PC-3 (cell line): Measurements from ENCODE around the gene DGKI.

Experiments
- EZH2 ChIP-seq: fragments of 300-600 bp; sonication (generic); IDR thresholded peaks from one replicate; pipeline ENCODE4 v1.6.1; 2017; ENCODE audit warnings: antibody characterized with exemption, mild to moderate bottlenecking, low read length; ENCODE audit not compliant: unreplicated experiment
- EZH2phosphoT487 ChIP-seq: fragments of 300-600 bp; sonication (generic); IDR thresholded peaks from 2 replicates; pipeline ENCODE4 v1.6.1; 2018; ENCODE audit warnings: mild to moderate bottlenecking, antibody characterized with exemption, low read length, borderline replicate concordance
- TF ChIP-seq, protein P1 (sequence below): fragments of 300-600 bp; sonication (generic); conservative IDR thresholded peaks from 2 replicates; pipeline ENCODE4 v1.5.1; 2017; ENCODE audit warnings: antibody characterized with exemption, low read depth, mild to moderate bottlenecking, low read length

DNA sequence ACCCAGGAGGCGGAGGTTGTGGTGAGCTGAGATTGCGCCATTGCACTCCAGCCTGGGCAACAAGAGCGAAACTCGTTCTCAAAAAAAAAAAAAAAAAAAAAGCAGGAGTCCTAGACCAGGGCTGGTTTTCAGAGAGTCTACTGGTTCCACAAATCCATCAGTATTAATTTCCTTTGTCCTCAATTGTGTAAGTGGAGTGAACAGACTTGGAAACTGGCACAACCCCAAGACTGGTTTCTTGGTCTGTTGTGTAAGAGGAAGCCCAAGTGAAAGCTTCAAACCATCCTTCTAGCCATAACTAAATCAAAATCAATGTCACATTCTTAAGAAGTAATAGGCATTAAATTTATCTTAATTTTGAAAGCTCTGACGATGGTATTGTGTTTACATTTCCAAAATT, 213.6 kb downstream of the DGKI start:
- TF ChIP-seq, protein P1, sequence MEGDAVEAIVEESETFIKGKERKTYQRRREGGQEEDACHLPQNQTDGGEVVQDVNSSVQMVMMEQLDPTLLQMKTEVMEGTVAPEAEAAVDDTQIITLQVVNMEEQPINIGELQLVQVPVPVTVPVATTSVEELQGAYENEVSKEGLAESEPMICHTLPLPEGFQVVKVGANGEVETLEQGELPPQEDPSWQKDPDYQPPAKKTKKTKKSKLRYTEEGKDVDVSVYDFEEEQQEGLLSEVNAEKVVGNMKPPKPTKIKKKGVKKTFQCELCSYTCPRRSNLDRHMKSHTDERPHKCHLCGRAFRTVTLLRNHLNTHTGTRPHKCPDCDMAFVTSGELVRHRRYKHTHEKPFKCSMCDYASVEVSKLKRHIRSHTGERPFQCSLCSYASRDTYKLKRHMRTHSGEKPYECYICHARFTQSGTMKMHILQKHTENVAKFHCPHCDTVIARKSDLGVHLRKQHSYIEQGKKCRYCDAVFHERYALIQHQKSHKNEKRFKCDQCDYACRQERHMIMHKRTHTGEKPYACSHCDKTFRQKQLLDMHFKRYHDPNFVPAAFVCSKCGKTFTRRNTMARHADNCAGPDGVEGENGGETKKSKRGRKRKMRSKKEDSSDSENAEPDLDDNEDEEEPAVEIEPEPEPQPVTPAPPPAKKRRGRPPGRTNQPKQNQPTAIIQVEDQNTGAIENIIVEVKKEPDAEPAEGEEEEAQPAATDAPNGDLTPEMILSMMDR = no peak
- TF ChIP-seq EZH2 (no peak), EZH2phosphoT487 (no peak)
